Panc1 (cell line): ENCODE measurements around the gene PITPNB. TPM values are rescaled to one million over a fixed set of nuclear protein-coding genes. Genes with fewer than 3 reads are reported as not detected.

ENCODE experiments used
- ATAC-seq: fragments of 200-7000 bp; cut with Tn5 transposase; 2 replicates; pipeline ENCODE4 v1.9.1; 2020; ENCODE audit warnings: mild to moderate bottlenecking, moderate library complexity
- BruUV-seq: library from RNA; stranded (reverse); fragments of 400-500 nt; replicated peaks from 2 replicates; lab custom pipeline; 2021; lab: Mats Ljungman, UMichigan
- CTCF ChIA-PET: fragments of 300-600 bp; sonication (Branson Sonifier 250); formaldehyde crosslinking; loops from one replicate; lab custom pipeline; 2022; ENCODE audit warnings: antibody characterized with exemption; lab: Charles Lee
- POLR2A ChIA-PET: fragments of 300-600 bp; sonication (Branson Sonifier 250); formaldehyde crosslinking; loops from one replicate; lab custom pipeline; 2022; ENCODE audit warnings: antibody characterized with exemption; lab: Charles Lee
- DNase-seq: peaks from one replicate; pipeline ENCODE4 v3.0.0-alpha.2; 2010; ENCODE audit warnings: low read depth, low spot score
- H3K27ac ChIP-seq: 2 replicates; pipeline ENCODE4 v1.5.1; 2011; ENCODE audit warnings: mild to moderate bottlenecking, low read length, inconsistent platforms
- H3K27me3 ChIP-seq: fragments of 200-500 bp; sonication (Bioruptor generic); 2 replicates; pipeline ENCODE4 v1.6.0; 2014; ENCODE audit warnings: low read length, inconsistent platforms; ENCODE audit not compliant: control insufficient read depth, insufficient read depth
- H3K36me3 ChIP-seq: fragments of 200-500 bp; sonication (Bioruptor generic); 2 replicates; pipeline ENCODE4 v1.5.1; 2014; ENCODE audit warnings: inconsistent platforms, mild to moderate bottlenecking, low read length, moderate library complexity; ENCODE audit not compliant: control insufficient read depth, insufficient read depth
- H3K4me1 ChIP-seq: 2 replicates; pipeline ENCODE4 v1.5.1; 2011; ENCODE audit warnings: inconsistent platforms, mild to moderate bottlenecking, low read length, moderate library complexity; ENCODE audit not compliant: control insufficient read depth, insufficient read depth
- H3K4me3 ChIP-seq, 2 experiments: 2 replicates each; pipeline ENCODE4 v1.5.1; 2011 to 2012; ENCODE audit warnings: low read depth in 2 of 2, low read length in 2 of 2, mild to moderate bottlenecking in 2 of 2, inconsistent platforms in 1 of 2, moderate library complexity in 1 of 2
- H3K9me3 ChIP-seq: fragments of 200-500 bp; sonication (Bioruptor generic); 2 replicates; pipeline ENCODE4 v1.5.1; 2014; ENCODE audit warnings: low read depth, mild to moderate bottlenecking, inconsistent platforms, low read length, moderate library complexity; ENCODE audit not compliant: control insufficient read depth, insufficient read depth
- CTCF ChIP-seq: fragments of 450-650 bp; IDR thresholded peaks from 2 replicates; pipeline ENCODE4 v1.5.1; 2017; ENCODE audit warnings: mild to moderate bottlenecking
- POLR2AphosphoS5 ChIP-seq: IDR thresholded peaks from 2 replicates; pipeline ENCODE4 v1.6.1; 2012; ENCODE audit warnings: mild to moderate bottlenecking, low read depth, low read length, moderate library complexity
- REST ChIP-seq, 2 experiments: IDR thresholded peaks; 2 replicates each; pipeline ENCODE4 v1.6.1; 2011 to 2012; ENCODE audit warnings: low read depth in 2 of 2, control low read depth in 1 of 2, low read length in 1 of 2, mild to moderate bottlenecking in 1 of 2, moderate library complexity in 1 of 2; ENCODE audit not compliant: insufficient read depth in 1 of 2
- SIN3A ChIP-seq: IDR thresholded peaks from 2 replicates; pipeline ENCODE4 v1.6.1; 2012; ENCODE audit warnings: low read depth, mild to moderate bottlenecking, low read length, moderate library complexity, borderline replicate concordance; ENCODE audit not compliant: insufficient read depth
- TCF7L2 ChIP-seq: IDR thresholded peaks from 2 replicates; pipeline ENCODE4 v1.6.1; 2011; ENCODE audit warnings: mild to moderate bottlenecking, low read depth, low read length, inconsistent platforms
- in situ Hi-C: cut with HindIII; loops from 2 replicates; pipeline ENCODE4 v1.10.0; 2016; ENCODE audit warnings: low sequenced_read_pairs, low pct_unique_long_range_greater_than_20kb
- intact Hi-C: fragments of 100-400 bp; cut with micrococcal nuclease; formaldehyde crosslinking; loops from one replicate; pipeline ENCODE4 v1.10.0; 2022; ENCODE audit not compliant: unreplicated experiment
- total RNA-seq: library from RNA; stranded (reverse); gene quantifications from one replicate; pipeline ENCODE4 v1.2.1, GENCODE V29; 2021; ENCODE audit not compliant: unreplicated experiment

PITPNB gene
- total RNA-seq, 1 experiment from 2014 or later = 67.0 TPM

- Histone ChIP-seq H3K4me1 (no peaks in the 10 kb centered on the region), H3K4me3 (no peak overlapping the region), H3K36me3 (peaks cover 21% of the 10 kb centered on the region; the same call in 1 of the 2 replicates), H3K27ac (no peak overlapping the region), H3K27me3 (no peaks in the 10 kb centered on the region), H3K9me3 (no peaks in the 10 kb centered on the region)
- in situ Hi-C loops (no loop called here), intact Hi-C loops (no loop called here)
- no TSS peak for BruUV-seq
- ChIA-PET POLR2A (no interaction called here), CTCF (no interaction called here)
- TF ChIP-seq CTCF (no peak), TCF7L2 (no peak), SIN3A (no peak), POLR2AphosphoS5 (no peak), REST (IDR thresholded peaks at IDR 0.05; ENCODE audit: insufficient read depth in 1 of 2, low read depth in 2 of 2, low read length in 1 of 2) (no peak)
- ATAC-seq = no peak
- no peak for DNase-seq
These were observed 23.5 kb downstream of the PITPNB start for GRCh38 chr22:27895600-27895999.

GRCh38 chr22:27892811-27893210 lies 26.2 kb downstream of the PITPNB start:
- Histone ChIP-seq H3K9me3 (no peaks in the 10 kb centered on the region), H3K27ac (no peak overlapping the region), H3K4me1 (no peaks in the 10 kb centered on the region), H3K4me3 (no peak overlapping the region), H3K36me3 (peaks cover 16% of the 10 kb centered on the region; the same call in 1 of the 2 replicates), H3K27me3 (no peaks in the 10 kb centered on the region)
- DNase-seq (no peak), ATAC-seq (no peak)
- CTCF ChIA-PET = no interaction called here
- in situ Hi-C loops (no loop called here), intact Hi-C loops (no loop called here)
- no TSS peak for BruUV-seq
- no peak for TF ChIP-seq POLR2AphosphoS5
- no peak for TF ChIP-seq REST (IDR thresholded peaks at IDR 0.05; ENCODE audit: insufficient read depth in 1 of 2, low read depth in 2 of 2, low read length in 1 of 2)
- TF ChIP-seq CTCF = no peak
- no peak for TF ChIP-seq TCF7L2
- TF ChIP-seq SIN3A = no peak
- POLR2A ChIA-PET = no interaction called here
